Endothelial cell of umbilical vein (primary cell): ENCODE results near the gene LAMB3. TPM values are rescaled to one million over a fixed set of nuclear protein-coding genes. Genes with fewer than 3 reads are reported as not detected.

Source experiments
- BruUV-seq: library from RNA; stranded (reverse); fragments of 400-500 nt; replicated peaks from 2 replicates; lab custom pipeline; 2021; lab: Mats Ljungman, UMichigan
- CTCF ChIA-PET: fragments of 300-600, 350-600 bp; sonication (Branson Sonifier 250); formaldehyde crosslinking; loops from one replicate; lab custom pipeline; 2021; ENCODE audit warnings: antibody characterized with exemption, inconsistent platforms; lab: Charles Lee
- POLR2A ChIA-PET: fragments of 300-600, 350-600 bp; sonication (Branson Sonifier 250); formaldehyde crosslinking; loops from one replicate; lab custom pipeline; 2021; ENCODE audit warnings: antibody characterized with exemption, inconsistent platforms; lab: Charles Lee
- DNase-seq: peaks from one replicate; pipeline ENCODE4 v3.0.0-alpha.2; 2011; ENCODE audit warnings: low read depth, low spot score
- FAIRE-seq: peaks from 2 replicates; lab custom pipeline; 2011; peaks lifted over from hg19 to GRCh38; lab: Jason Lieb, UNC
- H2AFZ ChIP-seq: 2 replicates; pipeline ENCODE4 v1.6.0; 2012; ENCODE audit warnings: low read depth, low read length, control low read depth, inconsistent platforms
- H3K27ac ChIP-seq: 2 replicates; pipeline ENCODE4 v1.5.1; 2011; ENCODE audit warnings: low read depth, mild to moderate bottlenecking, control low read depth, low read length, moderate library complexity; ENCODE audit not compliant: insufficient read depth
- H3K27me3 ChIP-seq, 2 experiments: 2 replicates each; pipeline versions ENCODE4 v1.6.0 to v1.6.1; 2011; ENCODE audit warnings: low read length in 2 of 2, mixed read lengths in 1 of 2; ENCODE audit not compliant: control insufficient read depth in 2 of 2, insufficient read depth in 2 of 2
- H3K36me3 ChIP-seq, 2 experiments: 2 replicates in 1 of 2; 3 replicates in 1 of 2; pipeline ENCODE4 v1.5.1; 2011; ENCODE audit warnings: low read length in 2 of 2, mild to moderate bottlenecking in 1 of 2, moderate library complexity in 1 of 2; ENCODE audit not compliant: control insufficient read depth in 2 of 2, insufficient read depth in 2 of 2; ENCODE audit errors: extremely low read depth in 1 of 2
- H3K4me1 ChIP-seq: 3 replicates; pipeline ENCODE4 v1.5.1; 2011; ENCODE audit warnings: mild to moderate bottlenecking, low read length; ENCODE audit not compliant: control insufficient read depth, insufficient read depth; ENCODE audit errors: extremely low read depth
- H3K4me2 ChIP-seq: 2 replicates; pipeline ENCODE4 v1.6.1; 2011; ENCODE audit warnings: low read length, control low read depth, mixed read lengths; ENCODE audit not compliant: insufficient read depth
- H3K4me3 ChIP-seq, 3 experiments: fragments of 200-600 bp in 1 of 3; sonication (generic), shearing (Covaris generic) in 1 of 3; replicated peaks in 1 of 3; 2 replicates each; pipeline ENCODE4 v1.5.1; 2011 to 2016; ENCODE audit warnings: control low read depth in 3 of 3, low read length in 3 of 3, mild to moderate bottlenecking in 2 of 3, inconsistent platforms in 1 of 3, low read depth in 1 of 3, moderate library complexity in 1 of 3; ENCODE audit not compliant: insufficient read depth in 1 of 3
- H3K79me2 ChIP-seq: 2 replicates; pipeline ENCODE4 v1.6.0; 2012; ENCODE audit warnings: low read length, inconsistent platforms; ENCODE audit not compliant: control insufficient read depth, insufficient read depth
- H3K9ac ChIP-seq: replicated peaks from 2 replicates; pipeline ENCODE3; 2011; ENCODE audit warnings: low read length, control low read depth; ENCODE audit not compliant: insufficient read depth; ENCODE audit errors: extremely low read depth
- H3K9me1 ChIP-seq: replicated peaks from 3 replicates; pipeline ENCODE4 v1.6.0; 2011; ENCODE audit warnings: mild to moderate bottlenecking, low read length; ENCODE audit not compliant: control insufficient read depth, insufficient read depth; ENCODE audit errors: extremely low read depth
- H3K9me3 ChIP-seq: replicated peaks from 2 replicates; pipeline ENCODE4 v1.5.1; 2012; ENCODE audit warnings: low read length, inconsistent platforms; ENCODE audit not compliant: control insufficient read depth, insufficient read depth
- H4K20me1 ChIP-seq: replicated peaks from 2 replicates; pipeline ENCODE3; 2011; ENCODE audit warnings: mild to moderate bottlenecking, low read length; ENCODE audit not compliant: control insufficient read depth, insufficient read depth; ENCODE audit errors: extremely low read depth
- EZH2 ChIP-seq: IDR thresholded peaks from 2 replicates; pipeline ENCODE4 v1.6.1; 2012; ENCODE audit warnings: borderline replicate concordance, low read depth, mild to moderate bottlenecking, moderate library complexity, low read length, inconsistent platforms; ENCODE audit not compliant: severe bottlenecking
- FOS ChIP-seq: IDR thresholded peaks from 2 replicates; pipeline ENCODE4 v1.6.1; 2011; ENCODE audit warnings: mild to moderate bottlenecking, low read length, moderate library complexity, borderline replicate concordance; ENCODE audit not compliant: insufficient read depth
- GATA2 ChIP-seq: IDR thresholded peaks from 2 replicates; pipeline ENCODE4 v1.7.0; 2011; ENCODE audit warnings: low read depth, mild to moderate bottlenecking, moderate library complexity, mixed read lengths, low read length; ENCODE audit not compliant: insufficient read length, insufficient read depth
- JUN ChIP-seq: IDR thresholded peaks from 2 replicates; pipeline ENCODE4 v1.6.1; 2011; ENCODE audit warnings: borderline replicate concordance, low read depth; ENCODE audit not compliant: insufficient read length, insufficient read depth
- MAX ChIP-seq: IDR thresholded peaks from 2 replicates; pipeline ENCODE4 v1.6.1; 2011; ENCODE audit not compliant: insufficient read depth, insufficient read length
- MYC ChIP-seq: IDR thresholded peaks from one replicate; pipeline ENCODE4 v1.6.1; 2011; ENCODE audit warnings: mild to moderate bottlenecking, low read depth, low read length
- POLR2A ChIP-seq: IDR thresholded peaks from 2 replicates; pipeline ENCODE4 v1.6.1; 2012; ENCODE audit warnings: low read depth, mild to moderate bottlenecking, control low read depth, low read length
- POLR2AphosphoS5 ChIP-seq: IDR thresholded peaks from 2 replicates; pipeline ENCODE4 v1.6.1; 2012; ENCODE audit warnings: low read depth, mild to moderate bottlenecking, control low read depth, low read length, moderate library complexity; ENCODE audit not compliant: insufficient read depth
- dilution Hi-C: fragments of 300-500 bp; cut with MboI; formaldehyde crosslinking; loops from one replicate; pipeline ENCODE4 v1.15.0; 2019; ENCODE audit warnings: low sequenced_read_pairs; ENCODE audit not compliant: extremely low pct_ligation_motif_present
- intact Hi-C: fragments of 100-400 bp; cut with micrococcal nuclease; formaldehyde crosslinking; loops from one replicate; pipeline ENCODE4 v1.10.0; 2022
- polyA plus RNA-seq, 4 experiments: library from polyadenylated mRNA; depleted of rRNA in 3 of 4; stranded (reverse) in 3 of 4; unstranded in 1 of 4; fragments of >200 nt; gene quantifications; 2 replicates each; pipeline versions ENCODE4 v1.2.1 to v1.2.3, GENCODE V29; 2011 to 2012; ENCODE audit warnings: missing spikeins in 1 of 4
- total RNA-seq: library from RNA; stranded (reverse); gene quantifications from 2 replicates; pipeline ENCODE4 v1.2.3, GENCODE V29; 2021
- TF ChIP-seq, protein P1 (sequence below), 2 donors: IDR thresholded peaks; 1 replicate in 1 of 2; 2 replicates in 1 of 2; pipeline ENCODE4 v1.5.1; 2011; ENCODE audit warnings: low read length in 2 of 2, mild to moderate bottlenecking in 2 of 2, moderate library complexity in 2 of 2, control low read depth in 1 of 2, inconsistent platforms in 1 of 2, low read depth in 1 of 2; ENCODE audit not compliant: insufficient read depth in 1 of 2; ENCODE audit errors: extremely low read depth in 1 of 2

The LAMB3 gene
- total and polyA plus RNA-seq, 2 donors (not counting 3 experiments of a cell fraction or from before 2014, with no cell fraction given), result 2.6 to 3.1 TPM

- TF ChIP-seq GATA2 (no peak), MAX (no peak), EZH2 (no peak), POLR2A (no peak), FOS (no peak), MYC (no peak), JUN (no peak), POLR2AphosphoS5 (no peak)
- TF ChIP-seq, protein P1, sequence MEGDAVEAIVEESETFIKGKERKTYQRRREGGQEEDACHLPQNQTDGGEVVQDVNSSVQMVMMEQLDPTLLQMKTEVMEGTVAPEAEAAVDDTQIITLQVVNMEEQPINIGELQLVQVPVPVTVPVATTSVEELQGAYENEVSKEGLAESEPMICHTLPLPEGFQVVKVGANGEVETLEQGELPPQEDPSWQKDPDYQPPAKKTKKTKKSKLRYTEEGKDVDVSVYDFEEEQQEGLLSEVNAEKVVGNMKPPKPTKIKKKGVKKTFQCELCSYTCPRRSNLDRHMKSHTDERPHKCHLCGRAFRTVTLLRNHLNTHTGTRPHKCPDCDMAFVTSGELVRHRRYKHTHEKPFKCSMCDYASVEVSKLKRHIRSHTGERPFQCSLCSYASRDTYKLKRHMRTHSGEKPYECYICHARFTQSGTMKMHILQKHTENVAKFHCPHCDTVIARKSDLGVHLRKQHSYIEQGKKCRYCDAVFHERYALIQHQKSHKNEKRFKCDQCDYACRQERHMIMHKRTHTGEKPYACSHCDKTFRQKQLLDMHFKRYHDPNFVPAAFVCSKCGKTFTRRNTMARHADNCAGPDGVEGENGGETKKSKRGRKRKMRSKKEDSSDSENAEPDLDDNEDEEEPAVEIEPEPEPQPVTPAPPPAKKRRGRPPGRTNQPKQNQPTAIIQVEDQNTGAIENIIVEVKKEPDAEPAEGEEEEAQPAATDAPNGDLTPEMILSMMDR (IDR thresholded peaks at IDR 0.05; ENCODE audit: extremely low read depth in 1 of 2, insufficient read depth in 1 of 2, low read depth in 1 of 2, low read length in 2 of 2), result no peak
- Histone ChIP-seq H3K4me3 (no peak overlapping the region), H2AFZ (no peak overlapping the region), H3K4me1 (no peaks in the 10 kb centered on the region), H3K4me2 (no peak overlapping the region), H3K9ac (no peak overlapping the region), H3K9me1 (no peaks in the 10 kb centered on the region), H4K20me1 (no peaks in the 10 kb centered on the region), H3K9me3 (no peaks in the 10 kb centered on the region), H3K79me2 (no peaks in the 10 kb centered on the region), H3K36me3 (no peaks in the 10 kb centered on the region), H3K27ac (no peak overlapping the region), H3K27me3 (peaks cover 9 to 13% of the 10 kb centered on the region in 2 experiments)
- no peak for DNase-seq
- POLR2A ChIA-PET, result no interaction called here
- intact Hi-C loops (no loop called here), dilution Hi-C loops (loop anchor here (25.0 kb wide), 1 partner anchor 109 kb away; the partner anchor contains the start of gene CAMK1G)
- CTCF ChIA-PET, result interaction anchor here (1.0 to 1.5 kb wide), 3 partner anchors 69 to 131 kb away, joined by 4 to 7 read pairs (median 5); no protein-coding TSS in a partner anchor
- FAIRE-seq, result no peak
- no TSS peak for BruUV-seq
Measured at GRCh38 chr1:209696673-209697072, 44.4 kb upstream of the LAMB3 start.
